Measurements from ENCODE around the gene PAIP2B.

The PAIP2B gene

DNA sequence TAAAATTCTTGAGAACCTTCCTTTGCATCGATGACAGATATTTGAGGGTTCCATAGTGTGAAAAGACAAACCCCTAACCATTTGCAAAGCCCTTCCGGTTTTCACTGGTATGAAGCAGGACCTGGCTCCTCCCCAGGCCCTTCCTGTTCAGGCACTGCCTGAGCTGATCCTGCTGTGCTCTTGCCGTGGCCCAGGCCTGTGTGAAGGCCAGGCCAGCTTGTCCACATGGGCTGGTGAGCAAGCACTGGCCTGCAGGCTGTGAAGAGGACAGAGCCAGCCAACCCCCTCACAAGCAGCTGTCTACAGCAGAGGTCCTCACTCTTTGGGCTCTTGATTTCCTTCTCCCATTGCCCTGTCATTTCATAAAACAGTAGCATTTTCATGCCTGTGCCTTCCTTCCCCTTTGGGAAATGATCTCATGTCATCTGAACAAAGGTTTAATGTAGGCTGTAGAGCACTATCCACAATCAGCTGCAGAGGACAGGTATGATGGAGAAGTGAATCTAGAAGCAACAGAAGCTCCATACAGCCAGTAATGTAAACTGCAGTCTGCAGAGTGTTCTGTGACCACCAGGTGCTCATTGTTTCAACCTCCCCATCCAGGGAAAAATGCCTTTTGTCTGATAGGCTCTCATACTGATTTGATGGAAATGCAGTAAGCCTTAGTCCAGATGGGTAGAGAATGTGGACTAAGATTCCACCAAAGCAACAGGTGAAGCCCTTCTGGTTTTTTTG, 76.7 kb downstream of the PAIP2B start:
- no peak for DNase-seq

DNA sequence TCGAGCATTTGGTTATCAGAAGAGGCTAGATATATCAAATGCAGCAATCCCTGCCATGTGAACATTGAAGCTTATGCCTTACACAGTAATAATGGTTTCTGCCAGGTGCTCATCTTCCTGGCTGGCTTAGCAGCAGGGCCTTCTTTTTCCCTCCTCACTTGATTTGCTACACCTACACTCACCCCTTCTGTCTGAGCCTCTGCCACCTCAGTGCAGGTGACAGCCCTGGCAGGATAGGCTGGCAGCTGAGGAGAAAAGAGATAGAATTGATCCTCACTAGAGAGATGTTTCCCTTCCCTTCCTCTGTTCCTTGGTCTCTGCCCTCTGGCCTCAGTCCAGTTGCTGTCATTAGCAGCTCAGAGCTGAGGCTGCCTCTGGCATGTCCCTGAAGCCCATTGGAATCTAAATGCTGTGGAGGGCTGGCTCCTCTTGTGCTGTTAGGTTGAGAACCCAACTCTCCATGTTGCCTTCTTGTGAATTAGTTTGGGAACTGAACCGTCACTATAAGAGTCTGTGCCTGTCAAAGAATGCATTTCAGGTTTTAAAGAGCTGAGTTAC, 78.3 kb downstream of the PAIP2B start:
- DNase-seq = no peak

DNA sequence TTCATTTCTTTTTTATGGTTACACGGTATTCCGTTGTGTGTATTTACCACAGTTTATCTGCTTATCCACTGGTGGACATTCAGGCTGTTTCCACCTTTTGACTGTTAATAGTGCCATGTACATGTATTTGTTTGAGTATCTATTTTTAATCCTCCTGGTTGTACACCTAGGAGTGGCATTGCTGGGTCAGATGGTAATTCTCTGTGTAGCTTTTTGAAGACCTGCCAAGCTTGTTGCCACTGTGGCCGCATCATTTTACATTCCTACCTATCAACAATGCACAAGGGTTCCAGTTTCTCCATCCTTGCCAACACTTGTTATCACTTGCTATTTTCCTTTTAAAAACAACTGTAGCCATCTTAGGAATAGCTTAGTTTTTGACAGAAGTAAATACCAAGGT, 83.1 kb downstream of the PAIP2B start:
- no peak for DNase-seq

DNA sequence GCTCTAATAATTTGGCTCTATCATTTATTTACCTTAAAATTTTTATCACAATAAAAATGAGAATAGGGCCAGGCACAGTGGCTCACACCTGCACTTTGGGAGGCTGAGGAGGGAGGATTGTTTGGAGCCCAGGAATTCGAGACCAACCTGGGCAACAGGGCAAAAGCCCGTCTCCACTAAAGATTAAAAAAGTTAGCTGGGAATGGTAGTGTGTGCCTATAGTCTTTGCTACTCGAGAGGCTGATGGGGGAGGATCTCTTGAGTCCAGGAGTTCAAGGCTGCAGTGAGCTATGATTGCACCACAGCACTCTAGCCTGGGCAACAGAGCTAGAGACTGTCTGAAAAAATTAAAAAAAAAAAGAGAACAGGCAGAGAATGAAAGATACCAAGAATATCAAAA, 90.7 kb downstream of the PAIP2B start:
- no peak for DNase-seq

DNA sequence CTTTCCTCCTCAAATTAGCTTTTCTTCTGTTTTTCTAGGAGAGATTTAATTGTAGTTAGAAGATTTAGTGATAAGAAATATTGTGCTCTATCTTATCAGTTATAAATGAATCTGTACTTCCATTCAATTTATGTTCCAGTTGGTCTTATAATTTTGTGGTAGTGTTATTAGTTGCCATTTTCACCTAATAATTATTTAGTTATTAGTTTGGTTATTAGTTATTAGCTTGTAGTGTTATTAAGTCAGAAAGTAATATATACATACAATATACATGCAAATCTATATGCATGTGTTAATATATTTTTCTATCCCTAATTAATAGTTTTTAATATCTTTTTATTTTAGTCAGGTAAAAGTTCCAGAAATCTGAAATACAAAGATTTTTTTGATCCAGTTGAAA, 93.3 kb downstream of the PAIP2B start:
- no peak for DNase-seq

Measured in DMS79 treated with DMSO at 0.1 percent for 48 hours (cell line).